Fibroblast of skin of left quadriceps (primary cell): Measurements from ENCODE around the gene TENM4.

Source experiments
- DNase-seq, 2 experiments: peaks; one replicate each; pipeline ENCODE4 v3.0.0-alpha.2; 2013; ENCODE audit warnings: low read depth in 2 of 2

Gene TENM4

DNA sequence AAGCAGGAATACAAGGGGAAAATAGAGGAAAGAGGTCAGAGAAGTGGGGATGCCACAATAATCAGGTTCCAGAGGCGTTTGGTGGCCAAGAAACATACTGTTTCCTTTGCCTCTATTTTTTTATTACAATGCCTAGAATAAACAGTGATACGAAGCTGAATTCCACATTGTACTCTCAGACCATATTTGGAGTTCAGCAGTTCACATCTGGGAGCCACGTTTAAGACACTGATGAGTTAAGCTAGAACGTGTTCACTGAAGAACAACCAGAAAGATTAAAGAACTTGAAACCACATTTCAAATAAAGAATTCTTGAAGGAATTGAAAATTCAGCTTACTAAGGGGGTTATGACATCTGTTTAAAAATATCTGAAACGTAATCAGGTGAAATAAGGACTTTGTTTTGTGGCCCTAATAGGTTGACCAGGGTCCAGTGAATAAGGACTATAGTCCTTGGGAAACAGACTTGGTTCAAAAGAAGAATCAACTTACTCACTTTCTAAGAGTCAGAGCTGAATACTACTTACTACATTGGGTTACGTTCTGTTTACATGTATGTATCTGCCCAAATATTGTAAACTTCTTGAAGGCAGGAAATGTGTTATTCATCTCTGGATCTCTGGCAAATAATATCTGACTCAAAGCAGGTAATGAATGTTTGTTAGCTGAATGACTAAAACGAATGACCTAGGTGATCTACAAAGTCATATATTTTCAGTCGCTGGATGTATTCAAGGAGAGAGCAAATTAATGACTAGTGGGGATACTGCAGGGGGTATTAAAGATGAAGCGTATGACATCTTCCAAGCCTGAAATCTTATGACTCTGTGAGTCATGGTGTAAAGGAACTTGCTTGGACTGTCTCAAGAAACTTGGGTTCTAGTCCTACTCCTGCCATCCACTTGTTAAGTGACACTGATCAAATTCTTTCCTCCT is 619.2 kb downstream of the TENM4 start:
- DNase-seq, result peak; percentile 69 to 75

DNA sequence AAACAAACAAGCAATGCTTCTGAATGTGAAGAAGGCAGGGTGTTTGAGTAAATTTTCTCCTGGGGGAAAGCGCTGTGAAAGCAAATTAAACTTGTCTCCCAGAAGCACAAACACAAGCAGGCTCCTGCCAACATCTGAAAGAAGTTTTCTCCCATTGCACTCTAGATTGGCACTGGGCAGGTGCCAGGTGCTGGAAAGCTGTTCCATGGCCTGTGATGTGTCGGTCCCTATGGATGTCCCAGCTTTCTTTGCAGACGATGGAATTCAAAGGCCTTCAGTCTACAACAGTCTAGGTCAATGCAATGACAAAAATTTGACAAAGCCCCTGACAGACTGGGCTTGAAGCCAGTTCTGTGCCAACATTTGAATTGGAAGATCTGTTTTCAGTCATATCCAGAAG is 620.1 kb downstream of the TENM4 start:
- no peak for DNase-seq

DNA sequence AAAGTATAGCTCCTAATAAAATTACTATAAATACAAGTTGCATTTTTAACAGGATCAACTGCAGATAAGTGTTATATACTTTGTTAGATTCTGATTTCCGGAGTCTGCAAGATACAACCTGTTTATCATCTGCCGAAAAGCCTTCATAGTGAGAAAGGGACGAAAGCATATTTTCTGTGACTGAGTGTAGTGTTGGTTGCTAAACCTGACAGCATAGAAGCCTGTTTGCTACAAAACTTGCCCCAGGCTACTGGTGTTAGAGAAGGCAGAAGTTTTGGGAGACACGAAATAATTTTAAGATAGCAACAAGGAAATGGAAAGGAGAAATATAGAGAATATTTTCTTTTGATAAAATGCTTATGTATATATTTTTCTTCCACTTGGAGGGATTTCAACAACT is 622.6 kb downstream of the TENM4 start:
- DNase-seq, result no peak

DNA sequence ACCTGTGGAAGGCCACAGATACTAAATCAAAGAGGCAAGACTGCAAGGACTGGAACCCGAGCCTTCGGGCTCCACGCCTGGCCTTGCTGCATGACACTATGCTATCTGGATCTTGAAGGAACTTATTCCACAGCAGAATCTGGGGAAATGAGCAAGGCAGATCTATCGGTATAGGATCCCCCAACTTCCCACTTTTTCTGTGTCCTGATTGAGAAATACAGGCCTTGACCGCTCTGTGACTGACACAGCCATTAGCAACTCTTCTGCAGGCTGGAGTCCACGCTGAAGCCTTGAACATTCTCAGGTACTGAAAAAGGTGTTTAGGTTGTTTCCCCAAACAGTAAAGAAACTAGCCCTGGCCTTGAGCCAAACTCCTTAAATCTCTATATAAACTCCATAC is 625.0 kb downstream of the TENM4 start:
- no peak for DNase-seq

DNA sequence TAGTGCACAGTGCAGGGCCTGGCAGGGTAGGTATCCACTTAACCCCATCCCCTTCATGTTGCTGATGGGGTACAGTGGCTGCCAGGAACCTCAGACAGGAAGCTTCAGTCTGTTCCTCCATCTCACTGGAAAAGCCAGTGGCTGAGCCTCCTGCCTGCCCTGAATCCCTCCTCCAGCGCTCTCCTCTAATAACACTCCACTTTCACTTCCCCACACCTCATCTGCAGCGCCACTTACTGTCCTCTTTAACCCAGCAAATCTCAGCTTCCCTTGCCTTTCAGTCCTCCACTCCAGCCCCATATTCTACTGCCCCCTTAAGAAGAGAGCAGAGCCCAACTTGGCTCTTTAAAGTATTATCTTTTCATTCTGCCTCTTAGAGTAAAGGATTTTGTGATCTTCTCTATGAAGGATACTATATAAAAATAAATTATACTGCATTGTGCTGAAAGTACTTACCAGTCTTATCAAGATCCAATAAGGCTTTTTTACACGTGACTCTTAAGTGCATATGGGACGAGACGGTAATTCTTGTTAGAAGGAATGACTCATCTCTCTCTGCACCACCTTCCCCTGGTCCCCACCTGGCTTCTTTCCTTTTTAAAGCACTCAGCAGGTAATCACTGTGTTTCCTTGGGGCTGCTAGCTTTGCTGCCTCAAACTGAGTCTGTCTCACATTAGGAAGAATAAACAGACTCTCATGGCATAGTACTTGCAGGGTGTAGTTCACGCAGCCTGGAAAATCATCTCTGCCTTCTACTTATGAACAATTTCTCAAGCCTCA is 628.1 kb downstream of the TENM4 start:
- DNase-seq, result no peak

GRCh38 chr11:78810559-78811009 is 630.2 kb downstream of the TENM4 start:
- DNase-seq, result no peak

- DNase-seq, result peak; percentile 77 to 78
Measured at GRCh38 chr11:78809931-78810541, 630.8 kb downstream of the TENM4 start.

DNA sequence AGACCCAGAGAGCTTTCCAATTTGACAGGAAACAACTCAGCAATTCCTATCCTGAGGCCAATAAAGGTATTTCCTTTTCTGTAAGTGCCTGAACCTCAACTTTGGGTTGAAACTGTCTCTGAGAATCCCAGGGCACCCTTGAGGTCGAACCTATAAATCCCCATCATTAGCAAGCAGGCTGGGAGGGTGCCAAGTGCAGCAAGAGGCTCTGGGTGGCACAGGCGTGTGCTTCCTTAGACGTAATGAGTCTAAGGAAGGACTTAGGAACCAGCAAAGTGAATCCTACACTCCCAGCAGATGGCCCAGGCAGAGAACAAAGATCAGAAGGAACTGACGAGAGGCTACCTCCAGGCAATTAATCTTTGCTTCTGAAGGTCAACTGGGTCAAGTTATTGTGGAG is 631.9 kb downstream of the TENM4 start:
- DNase-seq, result no peak

DNA sequence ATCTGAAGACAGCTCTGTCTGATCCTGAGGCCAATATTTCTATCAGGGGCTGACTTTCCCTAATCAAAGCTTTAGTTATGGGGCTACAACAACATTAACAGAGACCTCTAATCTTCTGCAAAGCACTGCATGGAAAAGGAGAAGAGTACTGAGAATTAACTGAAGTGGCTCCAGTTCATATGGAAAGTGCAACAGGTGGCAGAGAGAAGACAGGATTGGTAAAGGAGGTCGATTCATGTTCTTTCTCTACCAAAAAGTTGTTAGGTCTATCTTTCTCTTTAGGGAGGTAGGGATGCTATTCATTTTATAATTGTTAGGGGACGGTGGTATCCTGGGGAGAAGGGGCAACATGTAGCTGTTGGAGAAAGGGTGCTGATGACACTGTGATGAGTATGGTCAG is 633.5 kb downstream of the TENM4 start:
- DNase-seq, result no peak

GRCh38 chr11:78806214-78807004 is 634.4 kb downstream of the TENM4 start:
- DNase-seq, result no peak

DNA sequence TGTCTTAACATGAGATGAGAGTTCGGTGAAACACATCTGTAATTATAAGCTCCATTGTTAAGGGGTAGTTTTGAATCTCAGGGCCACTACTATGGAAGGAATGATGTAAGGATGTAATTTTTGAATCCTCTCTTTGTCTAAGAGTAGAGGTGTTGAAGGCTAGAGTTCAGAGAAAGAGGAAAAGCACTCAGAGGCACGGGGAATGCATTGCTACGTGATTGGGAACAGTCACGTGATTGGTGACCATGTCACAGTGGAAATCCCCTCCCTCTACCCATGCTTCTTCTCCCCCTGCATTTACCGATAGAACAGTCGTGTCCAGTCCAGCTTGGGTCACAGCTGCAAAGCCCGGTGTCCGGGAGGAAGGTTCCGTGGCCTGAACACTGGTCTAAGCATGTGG is 635.8 kb downstream of the TENM4 start:
- no peak for DNase-seq

GRCh38 chr11:78803995-78804394 is 636.8 kb downstream of the TENM4 start:
- no peak for DNase-seq

- no peak for DNase-seq
Measured at GRCh38 chr11:78802058-78802761, 638.6 kb downstream of the TENM4 start.

GRCh38 chr11:78801161-78801884 is 639.5 kb downstream of the TENM4 start:
- peak; percentile 94 to 95 for DNase-seq

DNA sequence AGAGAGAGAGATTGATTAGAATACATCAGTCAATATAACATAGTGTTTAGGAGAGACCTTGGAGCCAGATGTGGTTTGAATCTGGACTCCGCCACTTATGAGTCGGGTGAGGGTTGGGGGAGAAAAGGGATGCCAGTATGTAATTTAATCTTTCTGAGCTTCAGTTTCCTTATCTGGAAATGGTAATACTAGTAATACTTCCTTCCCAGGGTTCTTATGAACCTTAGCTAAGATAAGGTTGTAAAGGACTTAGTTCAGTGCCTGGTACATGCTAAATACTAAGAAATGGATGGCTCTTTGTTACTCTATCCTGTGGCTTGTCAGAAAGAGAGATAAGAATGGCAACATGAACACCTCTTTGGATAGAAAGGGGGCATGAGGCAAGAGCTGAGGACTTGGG is 640.1 kb downstream of the TENM4 start:
- no peak for DNase-seq

DNA sequence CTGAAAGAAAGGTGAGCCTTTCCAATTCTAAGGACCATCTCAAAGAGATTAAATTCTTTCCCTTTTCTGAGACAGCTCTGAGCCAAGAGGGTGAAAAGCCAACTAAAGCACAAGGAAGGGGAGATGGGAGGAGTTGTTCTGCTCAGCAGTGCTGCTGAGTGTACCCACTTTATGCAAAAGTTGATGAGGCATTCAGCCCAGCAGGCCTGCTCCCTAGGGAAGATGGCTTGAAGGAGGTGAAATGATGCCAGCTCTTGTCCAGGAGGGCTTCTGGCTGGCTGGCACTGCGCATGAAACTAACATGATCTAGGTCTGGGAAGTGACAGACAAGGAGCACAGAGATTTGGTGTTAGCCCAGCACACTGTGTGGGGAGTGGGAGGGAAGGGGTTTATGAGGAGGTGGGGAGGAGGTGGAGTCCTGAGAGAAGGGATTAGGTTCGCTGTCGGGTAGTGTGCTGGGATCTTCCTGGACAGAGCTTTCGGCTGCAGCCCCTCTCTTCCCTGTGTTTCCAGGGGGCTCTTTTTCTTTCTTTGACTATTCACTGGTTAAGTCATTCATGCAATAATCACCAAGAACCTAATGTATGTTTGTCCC is 640.6 kb downstream of the TENM4 start:
- no peak for DNase-seq

- peak in 1 of 2 experiments; percentile 37 for DNase-seq
Measured at GRCh38 chr11:78798663-78799062, 642.2 kb downstream of the TENM4 start.

DNA sequence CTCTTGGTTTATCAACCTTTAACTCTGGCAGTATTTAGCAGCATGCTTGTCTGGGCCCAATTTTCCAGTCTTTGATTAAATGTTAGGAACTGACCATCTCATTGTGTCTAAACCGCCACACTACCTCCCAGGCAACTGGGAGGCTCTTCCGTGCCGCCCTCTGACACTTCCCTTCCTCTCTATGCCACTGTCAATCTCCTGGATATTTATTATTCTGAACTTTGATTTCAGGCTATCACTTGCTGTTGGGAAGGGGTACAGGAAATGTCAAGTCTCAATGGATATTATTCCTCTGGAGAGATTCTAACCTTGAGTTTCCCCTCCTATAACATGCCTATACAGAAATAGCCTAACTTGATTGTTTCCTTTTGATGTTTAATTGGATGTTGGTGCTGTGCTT is 643.3 kb downstream of the TENM4 start:
- DNase-seq, result no peak

GRCh38 chr11:78796956-78797355 is 643.9 kb downstream of the TENM4 start:
- peak; percentile 69 to 72 for DNase-seq
